Coronary artery (tissue), 2 donors: ENCODE results near the gene SUV39H1.

Experiments
- DNase-seq: peaks from one replicate; pipeline ENCODE4 v3.0.0-alpha.2; 2017; ENCODE audit warnings: low spot score
- H3K27ac ChIP-seq, 2 donors: fragments of 200-600 bp; sonication (generic); one replicate each; pipeline ENCODE4 v1.5.1; 2016 to 2019
- H3K4me3 ChIP-seq: fragments of 200-600 bp; sonication (generic); 2 replicates; pipeline ENCODE4 v1.5.1; 2016; ENCODE audit warnings: mild to moderate bottlenecking, moderate library complexity
- CTCF ChIP-seq: fragments of 200-600 bp; sonication (generic); IDR thresholded peaks from one replicate; pipeline ENCODE4 v1.5.1; 2019; ENCODE audit warnings: antibody characterized with exemption

The SUV39H1 gene

GRCh38 chrX:48736878-48737212, 40.3 kb downstream of the SUV39H1 start:
- no peak for DNase-seq
- no peak for TF ChIP-seq CTCF
- peak overlapping the region; percentile 45 for H3K4me3 ChIP-seq
- no peak overlapping the region for H3K27ac ChIP-seq

- peak; percentile 93 for DNase-seq
- H3K27ac ChIP-seq: peak overlapping the region; percentile 62 to 90
- TF ChIP-seq CTCF: no peak
- H3K4me3 ChIP-seq: peak overlapping the region; percentile 67
Measured at GRCh38 chrX:48737213-48737938, 40.8 kb downstream of the SUV39H1 start.

- no peak for TF ChIP-seq CTCF
- no peak for DNase-seq
- H3K4me3 ChIP-seq: peak overlapping the region; percentile 67
- peak overlapping the region; percentile 62 to 90 for H3K27ac ChIP-seq
Measured at GRCh38 chrX:48737940-48738339, 41.4 kb downstream of the SUV39H1 start.

- TF ChIP-seq CTCF: no peak
- Histone ChIP-seq H3K27ac (no peak overlapping the region), H3K4me3 (no peak overlapping the region)
- DNase-seq: no peak
Measured at GRCh38 chrX:48741834-48742233, 45.3 kb downstream of the SUV39H1 start.

GRCh38 chrX:48745222-48745621, 48.7 kb downstream of the SUV39H1 start:
- TF ChIP-seq CTCF: no peak
- no peak overlapping the region for H3K27ac ChIP-seq
- DNase-seq: no peak
- no peak overlapping the region for H3K4me3 ChIP-seq

GRCh38 chrX:48747415-48748016, 51.0 kb downstream of the SUV39H1 start:
- TF ChIP-seq CTCF: no peak
- no peak overlapping the region for H3K4me3 ChIP-seq
- H3K27ac ChIP-seq: no peak overlapping the region
- no peak for DNase-seq

GRCh38 chrX:48749182-48749581, 52.6 kb downstream of the SUV39H1 start:
- no peak for TF ChIP-seq CTCF
- H3K4me3 ChIP-seq: no peak overlapping the region
- DNase-seq: no peak
- H3K27ac ChIP-seq: no peak overlapping the region
